VCaP (cell line): ENCODE data around the gene TRAM2.

Experiments used
- H3K27ac ChIP-seq: fragments of 450-650 bp; 2 replicates; pipeline ENCODE4 v1.5.1; 2017
- TF ChIP-seq, protein P1 (sequence below): fragments of 450-650 bp; conservative IDR thresholded peaks from 2 replicates; pipeline ENCODE4 v1.5.1; 2017; ENCODE audit warnings: mild to moderate bottlenecking, moderate library complexity

Gene TRAM2

DNA sequence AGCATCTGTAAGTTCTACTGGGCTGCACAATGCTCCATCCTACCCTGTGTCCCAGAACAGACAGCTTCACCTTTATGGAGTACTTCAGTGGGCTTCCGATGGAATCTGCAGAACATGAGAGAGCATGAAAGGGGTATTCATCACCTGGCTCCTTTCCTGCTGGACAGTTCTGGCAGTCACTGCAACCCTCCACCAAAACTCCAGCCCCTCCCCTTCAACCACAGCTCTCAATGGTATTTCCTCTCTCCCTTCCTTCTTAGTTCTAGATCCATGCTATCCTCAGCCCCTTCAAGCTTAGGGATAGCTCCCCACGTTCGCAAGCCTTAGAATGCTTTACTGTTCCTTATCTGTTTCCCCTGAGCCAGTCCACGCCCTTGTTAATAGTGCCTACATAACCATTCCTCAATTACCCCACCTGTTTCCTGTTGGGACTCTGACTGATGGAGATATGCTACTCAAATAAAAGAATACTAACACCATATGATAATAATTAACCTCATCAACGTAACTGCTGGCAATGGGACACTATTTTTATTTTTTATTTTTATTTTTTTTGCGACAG lies 26.8 kb downstream of the TRAM2 start:
- H3K27ac ChIP-seq: peak overlapping the region; percentile 62
- TF ChIP-seq, protein P1, sequence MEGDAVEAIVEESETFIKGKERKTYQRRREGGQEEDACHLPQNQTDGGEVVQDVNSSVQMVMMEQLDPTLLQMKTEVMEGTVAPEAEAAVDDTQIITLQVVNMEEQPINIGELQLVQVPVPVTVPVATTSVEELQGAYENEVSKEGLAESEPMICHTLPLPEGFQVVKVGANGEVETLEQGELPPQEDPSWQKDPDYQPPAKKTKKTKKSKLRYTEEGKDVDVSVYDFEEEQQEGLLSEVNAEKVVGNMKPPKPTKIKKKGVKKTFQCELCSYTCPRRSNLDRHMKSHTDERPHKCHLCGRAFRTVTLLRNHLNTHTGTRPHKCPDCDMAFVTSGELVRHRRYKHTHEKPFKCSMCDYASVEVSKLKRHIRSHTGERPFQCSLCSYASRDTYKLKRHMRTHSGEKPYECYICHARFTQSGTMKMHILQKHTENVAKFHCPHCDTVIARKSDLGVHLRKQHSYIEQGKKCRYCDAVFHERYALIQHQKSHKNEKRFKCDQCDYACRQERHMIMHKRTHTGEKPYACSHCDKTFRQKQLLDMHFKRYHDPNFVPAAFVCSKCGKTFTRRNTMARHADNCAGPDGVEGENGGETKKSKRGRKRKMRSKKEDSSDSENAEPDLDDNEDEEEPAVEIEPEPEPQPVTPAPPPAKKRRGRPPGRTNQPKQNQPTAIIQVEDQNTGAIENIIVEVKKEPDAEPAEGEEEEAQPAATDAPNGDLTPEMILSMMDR: no peak

DNA sequence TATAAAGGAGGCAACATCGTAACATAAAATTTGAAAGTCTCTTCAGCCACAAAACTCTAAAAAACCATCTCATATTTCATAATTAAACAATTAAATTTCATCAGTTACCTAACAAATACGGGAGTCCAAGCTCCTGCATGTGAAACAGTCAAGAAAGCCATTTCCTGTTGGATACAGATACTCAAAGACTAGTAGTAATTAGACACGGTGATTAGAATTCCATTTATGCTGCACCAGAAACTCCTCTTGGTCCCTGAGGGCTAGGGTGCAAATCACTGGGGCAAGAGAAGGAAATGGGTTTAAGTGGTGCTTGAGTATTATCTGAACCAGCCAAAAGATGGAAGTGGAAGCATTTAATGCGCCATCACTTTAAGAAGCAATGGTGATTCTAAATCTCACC lies 27.4 kb downstream of the TRAM2 start:
- TF ChIP-seq, protein P1: no peak
- no peak overlapping the region for H3K27ac ChIP-seq

DNA sequence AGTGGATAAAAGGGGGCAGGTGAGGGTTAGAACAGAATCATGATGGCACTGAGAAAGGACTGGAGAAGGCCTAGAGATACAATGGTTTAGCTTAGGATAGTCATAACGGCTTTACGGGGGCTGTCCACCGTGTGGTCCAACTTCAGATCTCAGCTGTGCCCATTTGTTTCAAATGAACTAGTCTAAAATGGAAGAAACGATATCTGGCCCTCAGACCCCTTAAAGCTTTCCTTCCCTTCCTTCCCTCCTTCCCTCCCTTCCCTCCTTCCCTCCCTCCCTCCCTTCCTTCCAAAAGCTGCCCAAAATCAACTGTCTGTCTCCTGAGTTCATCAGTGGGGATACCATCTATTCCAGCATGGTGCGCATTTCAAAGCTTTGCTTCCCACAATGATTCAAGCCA lies 27.9 kb downstream of the TRAM2 start:
- TF ChIP-seq, protein P1: no peak
- H3K27ac ChIP-seq: no peak overlapping the region

DNA sequence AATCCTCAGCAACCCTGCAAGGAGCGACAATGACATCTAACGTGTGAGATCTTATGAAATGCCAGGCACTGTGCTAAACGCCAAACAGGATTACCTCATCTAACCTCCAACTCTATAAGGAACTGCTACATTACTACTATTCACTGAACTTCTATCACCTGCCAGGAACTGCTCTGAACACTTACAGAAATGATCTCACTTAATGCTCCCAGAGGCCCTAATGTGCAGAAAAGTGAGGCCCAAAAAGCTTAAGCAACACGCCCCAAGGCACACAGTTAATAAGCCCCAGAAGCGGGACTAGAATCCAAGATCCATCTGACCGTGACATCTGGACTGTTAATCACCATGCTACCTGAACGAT lies 28.5 kb downstream of the TRAM2 start:
- TF ChIP-seq, protein P1: no peak
- no peak overlapping the region for H3K27ac ChIP-seq

DNA sequence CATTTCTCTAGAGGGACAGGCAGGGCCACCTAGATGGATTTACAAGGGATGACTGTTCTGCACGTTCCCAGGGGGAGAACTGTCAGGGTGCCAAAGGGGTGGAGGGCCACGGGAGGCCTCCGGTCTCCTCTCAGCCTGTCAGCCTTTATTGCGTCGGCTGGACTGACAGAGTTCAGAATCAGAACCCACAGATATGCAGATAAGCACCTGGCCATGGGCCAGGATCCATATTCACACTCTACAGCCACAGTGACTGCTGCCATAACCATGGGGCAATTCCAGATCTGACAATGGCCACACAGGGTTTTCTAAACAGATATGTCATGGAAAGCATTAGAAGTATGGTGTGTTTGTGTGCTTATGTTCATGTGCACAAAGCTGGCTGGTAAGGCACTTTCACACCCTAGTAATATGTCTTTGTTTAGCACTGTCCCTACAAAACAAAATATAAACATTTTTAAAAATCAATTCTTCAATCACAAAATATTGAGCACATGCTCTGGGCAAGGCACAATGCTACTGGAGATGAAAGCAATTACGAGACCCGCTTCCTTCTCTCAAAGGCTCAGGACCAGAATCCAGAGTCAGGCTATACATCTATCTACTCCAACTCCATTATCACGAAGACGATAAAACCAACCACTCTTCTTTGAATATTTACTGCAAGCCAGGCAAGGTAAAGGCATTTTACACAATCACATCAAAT lies 29.1 kb downstream of the TRAM2 start:
- no peak overlapping the region for H3K27ac ChIP-seq

DNA sequence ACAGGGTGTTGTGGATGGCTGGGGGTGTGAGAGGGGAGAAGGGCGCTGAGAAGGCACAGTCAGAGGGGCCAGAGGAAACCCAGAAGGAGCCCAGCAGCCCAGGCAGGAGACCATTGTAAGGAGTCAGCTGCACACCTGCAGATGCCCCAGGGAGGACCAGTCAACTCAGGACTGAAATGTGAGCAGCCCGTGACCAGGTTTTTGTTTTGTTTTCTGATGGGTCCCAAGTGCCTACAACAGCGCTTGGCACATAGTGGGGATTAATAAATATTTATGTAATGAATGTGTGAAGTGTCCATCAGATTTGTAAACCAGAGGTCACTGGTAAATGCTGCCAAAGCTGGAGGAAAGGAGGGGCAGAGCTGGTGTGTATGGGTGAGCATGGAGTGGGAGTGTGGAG lies 30.2 kb downstream of the TRAM2 start:
- no peak overlapping the region for H3K27ac ChIP-seq
- TF ChIP-seq, protein P1: no peak

More for the DNA sequence above, 29.1 kb downstream of the TRAM2 start:
- TF ChIP-seq, protein P1: no peak

DNA sequence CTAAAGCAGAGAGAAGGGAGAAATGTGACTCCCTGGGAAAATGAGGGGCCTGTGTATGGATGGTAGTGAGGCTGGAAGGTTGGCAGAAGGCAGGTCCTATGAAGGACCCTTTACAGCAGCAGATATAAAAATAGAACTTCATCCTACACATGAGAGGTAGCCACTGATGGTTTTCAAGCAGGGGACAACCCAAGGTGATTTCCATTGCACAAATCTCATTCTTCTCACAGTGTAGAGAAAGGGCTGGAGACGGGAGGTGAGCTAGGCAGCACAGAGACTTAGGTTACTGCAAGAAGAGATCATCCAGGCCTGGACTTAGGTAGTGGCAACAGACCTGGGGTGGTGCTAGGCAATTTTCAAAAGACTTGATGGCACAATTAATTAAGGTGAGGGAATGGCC lies 30.7 kb downstream of the TRAM2 start:
- TF ChIP-seq, protein P1: no peak
- no peak overlapping the region for H3K27ac ChIP-seq
